Fibroblast of lung (primary cell): Measurements from ENCODE around the gene DISP3. TPM values are rescaled to one million over a fixed set of nuclear protein-coding genes. Genes with fewer than 3 reads are reported as not detected.

Experiments
- DNase-seq, 2 donors: peaks; one replicate each; pipeline versions ENCODE4 v3.0.0 to v3.0.0-alpha.2; 2010; ENCODE audit warnings: low read depth in 2 of 2
- H2AFZ ChIP-seq: 2 replicates; pipeline ENCODE4 v1.5.1; 2012; ENCODE audit warnings: low read length, control low read depth, inconsistent platforms
- H3K27ac ChIP-seq: 2 replicates; pipeline ENCODE4 v1.5.1; 2011; ENCODE audit warnings: low read length, control low read depth; ENCODE audit not compliant: insufficient read depth
- H3K27me3 ChIP-seq: 2 replicates; pipeline ENCODE4 v1.5.1; 2011; ENCODE audit warnings: mild to moderate bottlenecking, low read length; ENCODE audit not compliant: control insufficient read depth, insufficient read depth
- H3K36me3 ChIP-seq: 2 replicates; pipeline ENCODE4 v1.5.1; 2011; ENCODE audit warnings: low read length; ENCODE audit not compliant: control insufficient read depth, insufficient read depth
- H3K4me1 ChIP-seq: 2 replicates; pipeline ENCODE4 v1.5.1; 2011; ENCODE audit warnings: low read length; ENCODE audit not compliant: control insufficient read depth, insufficient read depth; ENCODE audit errors: extremely low read depth
- H3K4me2 ChIP-seq: 2 replicates; pipeline ENCODE4 v1.5.1; 2011; ENCODE audit warnings: low read length, control low read depth; ENCODE audit not compliant: insufficient read depth; ENCODE audit errors: extremely low read depth
- H3K4me3 ChIP-seq, 4 experiments: fragments of 200-600 bp in 1 of 4; sonication (generic) in 1 of 4; replicated peaks in 1 of 4; 2 replicates each; pipeline ENCODE4 v1.5.1; 2011 to 2016; ENCODE audit warnings: low read length in 4 of 4, low read depth in 3 of 4, mild to moderate bottlenecking in 3 of 4, control low read depth in 2 of 4, inconsistent platforms in 1 of 4, mixed read lengths in 1 of 4; ENCODE audit not compliant: insufficient read depth in 1 of 4; ENCODE audit errors: control extremely low read depth in 1 of 4
- H3K79me2 ChIP-seq: 2 replicates; pipeline ENCODE4 v1.5.1; 2012; ENCODE audit warnings: mild to moderate bottlenecking, low read length, inconsistent platforms; ENCODE audit not compliant: control insufficient read depth, insufficient read depth
- H3K9ac ChIP-seq: 2 replicates; pipeline ENCODE4 v1.5.1; 2011; ENCODE audit warnings: mild to moderate bottlenecking, low read length, control low read depth; ENCODE audit not compliant: insufficient read depth
- H3K9me3 ChIP-seq: 2 replicates; pipeline ENCODE4 v1.5.1; 2012; ENCODE audit warnings: low read depth, low read length; ENCODE audit not compliant: control insufficient read depth, insufficient read depth
- H4K20me1 ChIP-seq: 2 replicates; pipeline ENCODE4 v1.5.1; 2011; ENCODE audit warnings: low read length; ENCODE audit not compliant: control insufficient read depth, insufficient read depth; ENCODE audit errors: extremely low read depth
- EZH2 ChIP-seq: IDR thresholded peaks from 2 replicates; pipeline ENCODE4 v1.5.1; 2012; ENCODE audit warnings: low read length, control low read depth, mild to moderate bottlenecking; ENCODE audit errors: missing control alignments
- polyA plus RNA-seq, 2 donors: library from polyadenylated mRNA; depleted of rRNA in 1 of 2; stranded (reverse) in 1 of 2; unstranded in 1 of 2; fragments of >200 nt; gene quantifications; 2 replicates each; pipeline ENCODE4 v1.2.1, GENCODE V29; 2011 to 2012; ENCODE audit warnings: missing spikeins in 1 of 2
- total RNA-seq: library from RNA; depleted of rRNA; stranded (reverse); fragments of >200 nt; gene quantifications from 2 replicates; pipeline ENCODE4 v1.2.1, GENCODE V29; 2014
- TF ChIP-seq, protein P1 (sequence below), 2 donors: IDR thresholded peaks in 1 of 2; conservative IDR thresholded peaks in 1 of 2; 1 replicate in 1 of 2; 2 replicates in 1 of 2; pipeline ENCODE4 v1.5.1; 2011 to 2012; ENCODE audit warnings: low read length in 2 of 2, control low read depth in 1 of 2, inconsistent platforms in 1 of 2, low read depth in 1 of 2, mild to moderate bottlenecking in 1 of 2

DISP3 gene
- total and polyA plus RNA-seq, 2 donors (not counting 1 experiment from before 2014, with no cell fraction given): 0.02 TPM; not detected in 1

DNA sequence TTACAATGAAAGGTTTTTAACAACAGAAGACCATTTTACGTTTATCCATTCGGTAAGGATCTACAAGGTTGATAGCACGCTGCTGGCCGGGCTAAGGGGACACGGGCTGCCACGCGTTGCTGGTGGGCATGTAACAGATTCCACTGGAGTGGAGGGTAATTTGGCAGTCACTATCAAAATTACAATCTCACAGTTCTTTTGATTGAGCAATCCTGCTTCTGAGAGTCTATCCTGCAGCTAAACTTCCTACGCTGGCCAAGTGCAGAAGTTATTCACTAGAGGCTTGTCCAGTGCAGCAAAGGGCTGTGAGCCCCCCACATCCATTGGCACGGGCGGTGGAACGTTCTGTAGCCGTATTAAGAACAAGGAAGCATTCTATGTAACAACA, 61.8 kb downstream of the DISP3 start:
- H3K9ac ChIP-seq: no peak overlapping the region

DNA sequence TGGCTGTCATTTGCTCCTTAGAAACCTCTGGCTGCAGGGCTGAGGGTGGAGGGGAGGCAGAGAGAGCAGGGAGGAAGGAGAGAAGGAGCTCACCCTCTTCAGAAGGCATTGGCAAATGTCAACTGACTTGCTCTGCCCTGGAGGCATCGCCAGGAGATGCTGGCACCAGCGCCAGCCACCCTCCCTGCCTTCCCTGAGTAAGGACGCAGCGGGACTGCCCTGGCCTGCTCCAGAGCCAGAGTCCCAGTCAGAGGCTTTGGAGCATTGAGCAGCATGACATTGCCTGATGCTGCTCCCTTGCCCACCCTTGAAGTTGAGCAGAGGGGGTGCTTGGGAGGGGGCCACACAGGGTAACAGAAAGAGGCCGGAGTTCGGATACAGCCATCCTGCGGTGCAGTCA, 62.3 kb downstream of the DISP3 start:
- Histone ChIP-seq H3K79me2 (no peaks in the 10 kb centered on the region), H3K27ac (no peak overlapping the region), H3K9me3 (no peaks in the 10 kb centered on the region), H3K9ac (no peak overlapping the region), H3K4me1 (no peaks in the 10 kb centered on the region), H3K36me3 (no peaks in the 10 kb centered on the region), H2AFZ (no peak overlapping the region), H3K27me3 (no peaks in the 10 kb centered on the region), H3K4me2 (no peak overlapping the region), H3K4me3 (no peak overlapping the region), H4K20me1 (no peaks in the 10 kb centered on the region)
- DNase-seq: no peak
- TF ChIP-seq EZH2: no peak

More for the DNA sequence above, 61.8 kb downstream of the DISP3 start:
- Histone ChIP-seq H3K4me1 (no peaks in the 10 kb centered on the region), H3K4me3 (no peak overlapping the region), H4K20me1 (no peaks in the 10 kb centered on the region), H3K36me3 (no peaks in the 10 kb centered on the region), H3K4me2 (no peak overlapping the region), H3K79me2 (no peaks in the 10 kb centered on the region), H2AFZ (no peak overlapping the region), H3K27me3 (no peaks in the 10 kb centered on the region), H3K9me3 (no peaks in the 10 kb centered on the region), H3K27ac (no peak overlapping the region)
- TF ChIP-seq EZH2: no peak
- TF ChIP-seq, protein P1, sequence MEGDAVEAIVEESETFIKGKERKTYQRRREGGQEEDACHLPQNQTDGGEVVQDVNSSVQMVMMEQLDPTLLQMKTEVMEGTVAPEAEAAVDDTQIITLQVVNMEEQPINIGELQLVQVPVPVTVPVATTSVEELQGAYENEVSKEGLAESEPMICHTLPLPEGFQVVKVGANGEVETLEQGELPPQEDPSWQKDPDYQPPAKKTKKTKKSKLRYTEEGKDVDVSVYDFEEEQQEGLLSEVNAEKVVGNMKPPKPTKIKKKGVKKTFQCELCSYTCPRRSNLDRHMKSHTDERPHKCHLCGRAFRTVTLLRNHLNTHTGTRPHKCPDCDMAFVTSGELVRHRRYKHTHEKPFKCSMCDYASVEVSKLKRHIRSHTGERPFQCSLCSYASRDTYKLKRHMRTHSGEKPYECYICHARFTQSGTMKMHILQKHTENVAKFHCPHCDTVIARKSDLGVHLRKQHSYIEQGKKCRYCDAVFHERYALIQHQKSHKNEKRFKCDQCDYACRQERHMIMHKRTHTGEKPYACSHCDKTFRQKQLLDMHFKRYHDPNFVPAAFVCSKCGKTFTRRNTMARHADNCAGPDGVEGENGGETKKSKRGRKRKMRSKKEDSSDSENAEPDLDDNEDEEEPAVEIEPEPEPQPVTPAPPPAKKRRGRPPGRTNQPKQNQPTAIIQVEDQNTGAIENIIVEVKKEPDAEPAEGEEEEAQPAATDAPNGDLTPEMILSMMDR (conservative IDR thresholded peaks at IDR 0.05 in 1 of 2, IDR thresholded peaks at IDR 0.05 in 1 of 2; ENCODE audit: low read depth in 1 of 2, low read length in 2 of 2): no peak
- DNase-seq: no peak

DNA sequence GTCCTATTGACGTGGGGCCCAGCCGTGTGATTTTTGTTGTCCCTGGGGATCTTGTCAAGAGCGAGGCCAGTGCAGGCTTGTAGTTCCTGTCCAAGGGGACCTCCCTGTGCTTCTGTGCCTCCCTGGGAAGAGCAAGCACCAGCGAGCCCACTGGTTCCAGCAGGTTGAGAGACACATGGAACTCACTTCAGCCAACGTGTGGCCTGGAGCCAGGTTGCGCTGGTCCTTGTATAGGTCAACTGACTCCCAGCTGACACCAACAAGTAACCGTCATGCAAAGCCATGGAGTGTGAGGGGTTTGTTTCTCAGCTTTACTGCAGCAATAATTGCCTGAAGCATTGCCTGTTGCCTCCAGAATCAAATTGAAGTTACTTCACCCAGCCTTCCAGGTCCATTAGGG, 63.0 kb downstream of the DISP3 start:
- H3K4me3 ChIP-seq: no peak overlapping the region
- no peak for DNase-seq
- H3K27ac ChIP-seq: no peak overlapping the region
- H3K9ac ChIP-seq: no peak overlapping the region
- no peaks in the 10 kb centered on the region for H3K4me1 ChIP-seq
- H3K36me3 ChIP-seq: no peaks in the 10 kb centered on the region
- H3K27me3 ChIP-seq: no peaks in the 10 kb centered on the region
- TF ChIP-seq, protein P1 (conservative IDR thresholded peaks at IDR 0.05 in 1 of 2, IDR thresholded peaks at IDR 0.05 in 1 of 2; ENCODE audit: low read depth in 1 of 2, low read length in 2 of 2): no peak
- no peak for TF ChIP-seq EZH2
- no peaks in the 10 kb centered on the region for H3K79me2 ChIP-seq
- H3K9me3 ChIP-seq: no peaks in the 10 kb centered on the region
- H2AFZ ChIP-seq: no peak overlapping the region
- H3K4me2 ChIP-seq: no peak overlapping the region
- no peaks in the 10 kb centered on the region for H4K20me1 ChIP-seq
